NT2/D1 (cell line): ENCODE results near the gene CACNB1.

Source experiments
- DNase-seq: peaks from one replicate; pipeline ENCODE4 v3.0.0-alpha.2; 2011; ENCODE audit warnings: low read depth, low spot score
- H3K27me3 ChIP-seq: 2 replicates; pipeline ENCODE4 v1.6.0; 2011; ENCODE audit warnings: mild to moderate bottlenecking; ENCODE audit not compliant: insufficient read length, insufficient read depth
- H3K36me3 ChIP-seq: 2 replicates; pipeline ENCODE4 v1.6.1; 2011; ENCODE audit warnings: mild to moderate bottlenecking, low read length, mixed read lengths; ENCODE audit not compliant: insufficient read depth, insufficient read length
- H3K4me1 ChIP-seq: 2 replicates; pipeline ENCODE4 v1.5.1; 2011; ENCODE audit not compliant: insufficient read depth, insufficient read length
- H3K4me3 ChIP-seq: 2 replicates; pipeline ENCODE4 v1.5.1; 2011; ENCODE audit warnings: low read depth; ENCODE audit not compliant: insufficient read length
- H3K9ac ChIP-seq: 2 replicates; pipeline ENCODE4 v1.6.0; 2011; ENCODE audit warnings: low read depth; ENCODE audit not compliant: insufficient read length
- H3K9me3 ChIP-seq: 2 replicates; pipeline ENCODE4 v1.5.1; 2011; ENCODE audit warnings: mild to moderate bottlenecking, low read length; ENCODE audit not compliant: insufficient read depth
- SUZ12 ChIP-seq: IDR thresholded peaks from 2 replicates; pipeline ENCODE4 v1.6.1; 2011; ENCODE audit not compliant: insufficient read length, insufficient read depth; ENCODE audit errors: extremely low read depth
- YY1 ChIP-seq: IDR thresholded peaks from 2 replicates; pipeline ENCODE4 v1.6.1; 2011; ENCODE audit not compliant: insufficient read length, insufficient read depth
- ZNF274 ChIP-seq: IDR thresholded peaks from 2 replicates; pipeline ENCODE4 v1.6.1; 2011; ENCODE audit warnings: mild to moderate bottlenecking, low read depth, low read length

CACNB1 gene

DNA sequence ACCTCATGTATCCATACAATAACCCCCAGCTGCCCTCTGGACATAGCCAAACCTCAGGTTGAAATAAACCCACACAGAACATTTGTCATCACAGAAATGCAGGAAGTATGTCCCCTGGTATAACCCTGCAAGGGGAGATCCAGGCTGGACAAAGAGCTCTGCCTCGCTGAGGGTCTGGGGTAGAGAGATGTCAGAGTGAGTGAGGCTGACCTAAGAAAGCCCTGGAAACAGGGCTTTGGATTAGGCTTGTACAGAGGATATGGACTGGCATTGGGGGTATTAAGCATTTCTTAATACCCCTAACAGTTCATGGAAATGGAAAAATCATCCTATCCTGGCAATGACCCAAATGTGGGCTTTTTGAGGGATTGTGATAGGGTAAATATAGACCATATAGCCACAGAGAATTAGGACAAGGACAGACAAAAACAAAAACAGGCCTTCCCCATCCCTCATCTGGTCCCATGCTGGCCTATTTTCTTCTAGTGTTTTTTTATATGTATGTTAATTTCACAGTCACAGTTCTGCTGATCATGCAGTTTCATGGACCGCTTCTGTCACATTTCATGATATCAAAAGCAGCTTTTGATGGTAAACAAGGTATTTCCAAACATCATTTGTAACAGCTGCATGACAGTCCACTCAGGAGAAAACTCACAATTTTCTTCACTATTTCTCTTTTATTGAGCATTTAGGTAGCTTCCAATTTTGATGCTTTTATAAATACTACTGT is 72.2 kb downstream of the CACNB1 start:
- no peaks in the 10 kb centered on the region for H3K4me1 ChIP-seq
- no peak overlapping the region for H3K4me3 ChIP-seq
- no peak for DNase-seq
- TF ChIP-seq YY1 (no peak), ZNF274 (no peak), SUZ12 (no peak)
- no peaks in the 10 kb centered on the region for H3K9me3 ChIP-seq
- no peak overlapping the region for H3K9ac ChIP-seq
- H3K27me3 ChIP-seq = no peaks in the 10 kb centered on the region
- no peaks in the 10 kb centered on the region for H3K36me3 ChIP-seq

DNA sequence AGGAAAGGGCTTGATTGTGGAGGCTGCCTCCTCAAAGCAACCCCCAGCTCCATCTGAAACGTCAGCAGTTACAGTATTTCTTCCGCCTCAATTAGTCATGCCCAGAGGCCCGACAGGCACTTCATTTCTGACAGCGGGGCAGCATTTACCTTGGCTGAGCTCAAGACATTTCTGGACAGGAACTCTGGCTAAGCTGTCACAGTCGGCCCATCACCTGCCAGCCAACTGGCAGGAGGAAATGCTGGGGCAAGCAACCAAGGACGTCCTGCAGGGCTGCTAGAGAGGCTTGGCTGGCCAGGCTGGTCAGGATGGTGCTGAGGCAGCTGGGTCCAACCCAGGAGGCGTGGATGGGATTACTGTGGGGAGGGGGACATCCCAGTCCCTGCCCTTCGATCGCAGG is 73.8 kb downstream of the CACNB1 start:
- Histone ChIP-seq H3K9me3 (no peaks in the 10 kb centered on the region), H3K4me3 (no peak overlapping the region), H3K27me3 (no peaks in the 10 kb centered on the region), H3K9ac (no peak overlapping the region), H3K4me1 (no peaks in the 10 kb centered on the region), H3K36me3 (no peaks in the 10 kb centered on the region)
- no peak for TF ChIP-seq SUZ12
- TF ChIP-seq ZNF274 = no peak
- no peak for TF ChIP-seq YY1
- no peak for DNase-seq
